Glutamatergic neuron (in vitro differentiated cells): ENCODE data around the gene MED26. TPM values are rescaled to one million over a fixed set of nuclear protein-coding genes. Genes with fewer than 3 reads are reported as not detected.

ENCODE experiments used
- DNase-seq: peaks from one replicate; pipeline ENCODE4 v3.0.0; 2022
- H3K27ac Mint-ChIP-seq: one replicate; pipeline ENCODE4 v1.8.0; 2020; ENCODE audit warnings: mild to moderate bottlenecking, mixed read lengths, inconsistent platforms; ENCODE audit not compliant: unreplicated experiment
- H3K27me3 Mint-ChIP-seq: one replicate; pipeline ENCODE4 v1.8.0; 2020; ENCODE audit warnings: mild to moderate bottlenecking, moderate library complexity, mixed read lengths, inconsistent platforms; ENCODE audit not compliant: unreplicated experiment
- H3K36me3 Mint-ChIP-seq: one replicate; pipeline ENCODE4 v1.8.0; 2020; ENCODE audit warnings: mild to moderate bottlenecking, mixed read lengths, inconsistent platforms; ENCODE audit not compliant: unreplicated experiment
- H3K4me1 Mint-ChIP-seq: one replicate; pipeline ENCODE4 v1.8.0; 2020; ENCODE audit warnings: mild to moderate bottlenecking, low read depth, mixed read lengths, inconsistent platforms; ENCODE audit not compliant: unreplicated experiment
- H3K4me3 Mint-ChIP-seq: one replicate; pipeline ENCODE4 v1.8.0; 2020; ENCODE audit warnings: mild to moderate bottlenecking, mixed read lengths, inconsistent platforms; ENCODE audit not compliant: unreplicated experiment
- H3K9me3 Mint-ChIP-seq: one replicate; pipeline ENCODE4 v1.8.0; 2020; ENCODE audit warnings: mild to moderate bottlenecking, moderate library complexity, mixed read lengths, inconsistent platforms; ENCODE audit not compliant: unreplicated experiment
- CTCF ChIP-seq: fragments of 200-600 bp; sonication (generic); IDR thresholded peaks from one replicate; pipeline ENCODE4 v1.5.0; 2021; ENCODE audit not compliant: partially characterized antibody, unreplicated experiment
- total RNA-seq: library from RNA; stranded (reverse); fragmentation: NEBNext Ultra II Directional; extraction: Animal tissue kit (Norgen Biotek cat#: 25700); gene quantifications from one replicate; pipeline ENCODE4 v1.2.1, GENCODE V29; 2021; ENCODE audit not compliant: unreplicated experiment

MED26 gene
- total RNA-seq, 1 donor from 2014 or later, result 9.8 TPM

GRCh38 chr19:16601378-16602052 lies 26.5 kb downstream of the MED26 start:
- H3K27ac Mint-ChIP-seq, result no peak overlapping the region

GRCh38 chr19:16600824-16601223 lies 27.2 kb downstream of the MED26 start:
- Mint-ChIP-seq H3K27ac (no peak overlapping the region), H3K9me3 (peaks cover 7% of the 10 kb centered on the region), H3K36me3 (no peaks in the 10 kb centered on the region), H3K4me3 (no peak overlapping the region), H3K27me3 (peaks cover 5% of the 10 kb centered on the region), H3K4me1 (peaks cover 29% of the 10 kb centered on the region)
- no peak for DNase-seq
- TF ChIP-seq CTCF, result no peak

More at GRCh38 chr19:16601378-16602052, 26.5 kb downstream of the MED26 start:
- Mint-ChIP-seq H3K27me3 (peaks cover 5% of the 10 kb centered on the region), H3K36me3 (no peaks in the 10 kb centered on the region), H3K9me3 (peaks cover 7% of the 10 kb centered on the region), H3K4me1 (peaks cover 30% of the 10 kb centered on the region), H3K4me3 (no peak overlapping the region)
- TF ChIP-seq CTCF, result no peak
- DNase-seq, result no peak

GRCh38 chr19:16599655-16600346 lies 28.2 kb downstream of the MED26 start:
- H3K4me3 Mint-ChIP-seq, result no peak overlapping the region
- DNase-seq, result no peak
- H3K27ac Mint-ChIP-seq, result no peak overlapping the region
- no peaks in the 10 kb centered on the region for H3K36me3 Mint-ChIP-seq
- no peak for TF ChIP-seq CTCF
- peaks cover 7% of the 10 kb centered on the region for H3K9me3 Mint-ChIP-seq
- H3K27me3 Mint-ChIP-seq, result peaks cover 4% of the 10 kb centered on the region
- peaks cover 23% of the 10 kb centered on the region for H3K4me1 Mint-ChIP-seq

GRCh38 chr19:16598848-16599247 lies 29.2 kb downstream of the MED26 start:
- no peak for DNase-seq
- Mint-ChIP-seq H3K27me3 (peaks cover 7% of the 10 kb centered on the region), H3K9me3 (peaks cover 4% of the 10 kb centered on the region), H3K4me3 (peak overlapping the region; percentile 30), H3K4me1 (peaks cover 23% of the 10 kb centered on the region), H3K36me3 (no peaks in the 10 kb centered on the region), H3K27ac (peak overlapping the region; percentile 76)
- no peak for TF ChIP-seq CTCF

GRCh38 chr19:16596399-16596798 lies 31.6 kb downstream of the MED26 start:
- Mint-ChIP-seq H3K27ac (no peak overlapping the region), H3K27me3 (peaks cover 8% of the 10 kb centered on the region), H3K4me3 (no peak overlapping the region), H3K9me3 (peaks cover 7% of the 10 kb centered on the region), H3K4me1 (peaks cover 38% of the 10 kb centered on the region), H3K36me3 (no peaks in the 10 kb centered on the region)
- TF ChIP-seq CTCF, result no peak
- no peak for DNase-seq
